Measurements from ENCODE around the gene IZUMO1R. TPM values are rescaled to one million over a fixed set of nuclear protein-coding genes. Genes with fewer than 3 reads are reported as not detected.
"Not testable (repeated sequence)": the region's sequence is repeated elsewhere in the genome, so short reads cannot be mapped to it uniquely, and the experiment has no call there.

IZUMO1R gene
- total RNA-seq, 2 experiments from 2014 or later: not detected

DNA sequence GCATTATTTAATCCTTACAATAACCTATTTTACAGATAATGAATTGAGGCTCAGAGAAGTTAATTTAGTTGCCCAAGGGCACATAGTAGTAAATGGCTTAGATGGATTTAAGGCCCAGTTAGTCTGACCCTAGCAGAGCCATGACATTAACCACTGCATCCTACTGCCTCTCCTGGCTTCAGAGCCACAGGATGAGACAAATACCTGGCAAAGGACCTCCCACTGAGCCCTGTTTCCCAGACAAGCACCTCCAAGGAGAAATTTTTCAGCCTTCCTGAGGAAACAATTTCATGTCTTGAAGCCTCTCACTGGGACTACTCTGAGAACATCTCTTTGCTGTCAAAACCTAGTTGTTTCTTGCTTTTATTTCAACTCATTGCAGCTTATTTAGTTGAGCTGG is 28.4 kb downstream of the IZUMO1R start:
- ATAC-seq (no peak), DNase-seq (no peak)
- H3K4me1 Mint-ChIP-seq (ENCODE audit: low read depth): no peaks in the 10 kb centered on the region
- no peaks in the 10 kb centered on the region for H3K9me3 Mint-ChIP-seq
- intact Hi-C loops (cut with micrococcal nuclease): no loop called here
- ChIA-PET CTCF (interaction anchor here (0.9 to 1.5 kb wide), 2 partner anchors 34 to 173 kb away, joined by 4 read pairs; no protein-coding TSS in a partner anchor), POLR2A (no interaction called here)
- peaks cover 5% of the 10 kb centered on the region for H3K27me3 Mint-ChIP-seq
- no peak overlapping the region for H3K4me3 Mint-ChIP-seq
- no peaks in the 10 kb centered on the region for H3K36me3 Mint-ChIP-seq (ENCODE audit: low read depth)
- H3K27ac Mint-ChIP-seq: no peak overlapping the region
- TF ChIP-seq, protein P1, sequence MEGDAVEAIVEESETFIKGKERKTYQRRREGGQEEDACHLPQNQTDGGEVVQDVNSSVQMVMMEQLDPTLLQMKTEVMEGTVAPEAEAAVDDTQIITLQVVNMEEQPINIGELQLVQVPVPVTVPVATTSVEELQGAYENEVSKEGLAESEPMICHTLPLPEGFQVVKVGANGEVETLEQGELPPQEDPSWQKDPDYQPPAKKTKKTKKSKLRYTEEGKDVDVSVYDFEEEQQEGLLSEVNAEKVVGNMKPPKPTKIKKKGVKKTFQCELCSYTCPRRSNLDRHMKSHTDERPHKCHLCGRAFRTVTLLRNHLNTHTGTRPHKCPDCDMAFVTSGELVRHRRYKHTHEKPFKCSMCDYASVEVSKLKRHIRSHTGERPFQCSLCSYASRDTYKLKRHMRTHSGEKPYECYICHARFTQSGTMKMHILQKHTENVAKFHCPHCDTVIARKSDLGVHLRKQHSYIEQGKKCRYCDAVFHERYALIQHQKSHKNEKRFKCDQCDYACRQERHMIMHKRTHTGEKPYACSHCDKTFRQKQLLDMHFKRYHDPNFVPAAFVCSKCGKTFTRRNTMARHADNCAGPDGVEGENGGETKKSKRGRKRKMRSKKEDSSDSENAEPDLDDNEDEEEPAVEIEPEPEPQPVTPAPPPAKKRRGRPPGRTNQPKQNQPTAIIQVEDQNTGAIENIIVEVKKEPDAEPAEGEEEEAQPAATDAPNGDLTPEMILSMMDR (IDR thresholded peaks at IDR 0.05): no peak

DNA sequence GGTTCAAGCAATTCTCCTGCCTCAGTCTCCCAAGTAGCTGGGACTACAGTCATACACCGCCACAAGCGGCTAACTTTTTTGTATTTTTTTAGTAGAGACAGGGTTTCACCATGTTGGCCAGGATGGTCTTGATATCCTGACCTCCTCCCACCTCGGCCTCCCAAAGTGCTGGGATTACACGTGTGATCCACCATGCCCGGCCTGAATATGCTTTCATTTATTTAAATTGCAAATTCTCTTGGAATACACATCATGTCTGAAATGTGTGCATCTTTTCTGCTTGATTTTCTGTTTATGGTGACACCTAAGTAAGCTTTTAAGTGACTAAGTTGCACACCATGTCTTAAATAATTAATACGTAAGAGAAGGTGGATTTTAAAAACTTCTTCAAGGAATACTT is 31.7 kb downstream of the IZUMO1R start:
- POLR2A ChIA-PET: no interaction called here
- TF ChIP-seq, protein P1 (IDR thresholded peaks at IDR 0.05): no peak
- H3K4me1 Mint-ChIP-seq (ENCODE audit: low read depth): no peaks in the 10 kb centered on the region

GRCh38 chr11:94338651-94339050 is 34.3 kb downstream of the IZUMO1R start:
- Mint-ChIP-seq H3K36me3 (ENCODE audit: low read depth) (no peaks in the 10 kb centered on the region), H3K4me3 (no peak overlapping the region), H3K27me3 (peaks cover 7% of the 10 kb centered on the region), H3K27ac (no peak overlapping the region), H3K9me3 (no peaks in the 10 kb centered on the region), H3K4me1 (ENCODE audit: low read depth) (no peaks in the 10 kb centered on the region)
- intact Hi-C loops (cut with micrococcal nuclease): no loop called here
- DNase-seq: no peak
- ChIA-PET CTCF (no interaction called here), POLR2A (no interaction called here)
- no peak for ATAC-seq
- TF ChIP-seq, protein P1 (IDR thresholded peaks at IDR 0.05): no peak

More for the DNA sequence above, 31.7 kb downstream of the IZUMO1R start:
- CTCF ChIA-PET: interaction anchor here (0.9 to 1.1 kb wide), 2 partner anchors 261 to 441 kb away, joined by 3 read pairs; no protein-coding TSS in a partner anchor
- ATAC-seq (no peak), DNase-seq (no peak)
- Mint-ChIP-seq H3K36me3 (ENCODE audit: low read depth) (no peaks in the 10 kb centered on the region), H3K4me3 (no peak overlapping the region), H3K27me3 (peaks cover 7% of the 10 kb centered on the region), H3K27ac (no peak overlapping the region), H3K9me3 (no peaks in the 10 kb centered on the region)
- intact Hi-C loops (cut with micrococcal nuclease): no loop called here

DNA sequence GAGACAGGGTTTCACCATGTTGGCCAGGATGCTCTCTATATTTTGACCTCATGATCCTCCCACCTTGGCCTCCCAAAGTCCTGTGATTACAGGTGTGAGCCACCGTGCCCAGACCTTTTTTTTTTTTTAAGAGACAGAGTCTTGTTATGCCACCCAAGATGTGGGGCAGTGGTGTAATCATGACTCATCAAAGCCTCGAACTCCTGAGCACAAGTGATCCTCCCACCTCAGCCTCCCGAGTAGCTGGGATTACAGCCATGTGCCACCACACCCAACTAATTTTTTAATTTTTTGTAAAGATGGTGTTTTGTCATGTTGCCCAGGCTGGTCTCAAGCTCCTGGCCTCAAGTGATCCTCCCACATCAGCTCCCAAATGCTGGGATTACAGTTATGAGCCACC is 37.9 kb downstream of the IZUMO1R start:
- Mint-ChIP-seq H3K9me3 (no peaks in the 10 kb centered on the region), H3K27ac (no peak overlapping the region), H3K27me3 (peaks cover 5% of the 10 kb centered on the region), H3K4me3 (no peak overlapping the region), H3K36me3 (ENCODE audit: low read depth) (no peaks in the 10 kb centered on the region), H3K4me1 (ENCODE audit: low read depth) (no peaks in the 10 kb centered on the region)
- TF ChIP-seq, protein P1 (IDR thresholded peaks at IDR 0.05): no peak
- intact Hi-C loops (cut with micrococcal nuclease): no loop called here
- DNase-seq: no peak
- ChIA-PET POLR2A (no interaction called here), CTCF (no interaction called here)
- ATAC-seq: no peak

- Mint-ChIP-seq H3K36me3 (ENCODE audit: low read depth) (no peaks in the 10 kb centered on the region), H3K9me3 (no peaks in the 10 kb centered on the region), H3K4me1 (ENCODE audit: low read depth) (no peaks in the 10 kb centered on the region), H3K27me3 (peaks cover 1% of the 10 kb centered on the region), H3K27ac (no peak overlapping the region), H3K4me3 (no peak overlapping the region)
- ChIA-PET POLR2A (no interaction called here), CTCF (no interaction called here)
- TF ChIP-seq, protein P1 (IDR thresholded peaks at IDR 0.05): no peak
- no peak for DNase-seq
- intact Hi-C loops (cut with micrococcal nuclease): no loop called here
- ATAC-seq: no peak
Measured at GRCh38 chr11:94343495-94343894, 39.1 kb downstream of the IZUMO1R start.

- POLR2A ChIA-PET; H3K9me3 Mint-ChIP-seq; intact Hi-C loops (cut with micrococcal nuclease); DNase-seq; H3K27ac Mint-ChIP-seq; H3K4me3 Mint-ChIP-seq; H3K27me3 Mint-ChIP-seq; H3K36me3 Mint-ChIP-seq (ENCODE audit: low read depth); ATAC-seq; CTCF ChIA-PET; H3K4me1 Mint-ChIP-seq (ENCODE audit: low read depth): not testable (repeated sequence)
Measured at GRCh38 chr11:94346311-94346710, 41.9 kb downstream of the IZUMO1R start.

- POLR2A ChIA-PET; H3K27me3 Mint-ChIP-seq; intact Hi-C loops (cut with micrococcal nuclease); H3K4me3 Mint-ChIP-seq; DNase-seq; CTCF ChIA-PET; H3K36me3 Mint-ChIP-seq (ENCODE audit: low read depth); H3K27ac Mint-ChIP-seq; H3K4me1 Mint-ChIP-seq (ENCODE audit: low read depth); H3K9me3 Mint-ChIP-seq; ATAC-seq: not testable (repeated sequence)
Measured at GRCh38 chr11:94350850-94351563, 46.6 kb downstream of the IZUMO1R start.
